Thymus (tissue), 11 donors: ENCODE results near the gene SYCE3. TPM values are rescaled to one million over a fixed set of nuclear protein-coding genes. Genes with fewer than 3 reads are reported as not detected.

ENCODE experiments used
- DNase-seq, 9 donors: peaks; one replicate each; pipeline ENCODE4 v3.0.0-alpha.2; 2013; ENCODE audit warnings: low spot score in 9 of 9, low read depth in 6 of 9, missing footprints in 1 of 9
- H3K27ac ChIP-seq, 2 donors: one replicate each; pipeline ENCODE4 v1.5.1; 2013; ENCODE audit warnings: control low read depth in 1 of 2, low read depth in 1 of 2, low read length in 1 of 2, mild to moderate bottlenecking in 1 of 2, moderate library complexity in 1 of 2
- H3K27me3 ChIP-seq, 2 donors: one replicate each; pipeline ENCODE4 v1.5.1; 2013; ENCODE audit warnings: low read length in 1 of 2; ENCODE audit not compliant: control insufficient read depth in 2 of 2, insufficient read depth in 1 of 2
- H3K36me3 ChIP-seq, 2 donors: one replicate each; pipeline ENCODE4 v1.5.1; 2013; ENCODE audit warnings: low read length in 1 of 2, mild to moderate bottlenecking in 1 of 2, moderate library complexity in 1 of 2; ENCODE audit not compliant: control insufficient read depth in 2 of 2, insufficient read depth in 2 of 2
- H3K4me1 ChIP-seq, 2 donors: one replicate each; pipeline ENCODE4 v1.5.1; 2013; ENCODE audit warnings: low read length in 2 of 2; ENCODE audit not compliant: control insufficient read depth in 2 of 2, insufficient read depth in 2 of 2
- H3K4me3 ChIP-seq, 2 donors: one replicate each; pipeline ENCODE4 v1.5.1; 2013; ENCODE audit warnings: low read length in 2 of 2, control low read depth in 1 of 2, mild to moderate bottlenecking in 1 of 2
- H3K9me3 ChIP-seq, 2 donors: one replicate each; pipeline ENCODE4 v1.5.1; 2013; ENCODE audit warnings: low read length in 1 of 2, mild to moderate bottlenecking in 1 of 2; ENCODE audit not compliant: control insufficient read depth in 2 of 2, insufficient read depth in 1 of 2
- WGBS: extraction: QIAGEN DNeasy Blood & Tissue Kit; methylation state at CpG from one replicate; pipeline ENCODE4 v1.1.7; 2013; 5-methylcytosine and 5-hydroxymethylcytosine counted together
- polyA plus RNA-seq: library from polyadenylated mRNA; stranded (reverse); fragments of 200-250 nt; gene quantifications from one replicate; pipeline ENCODE4 v1.2.3, GENCODE V29; 2013
- total RNA-seq: library from RNA; stranded (reverse); fragments of 120-200 nt; gene quantifications from one replicate; pipeline ENCODE4 v1.2.4, GENCODE V29; 2013
- donor health status: healthy.

The SYCE3 gene
- total and polyA plus RNA-seq, 2 donors, result 0.19 to 1.1 TPM

- Histone ChIP-seq H3K4me1 (peaks cover 3 to 6% of the 10 kb centered on the region in 2 donors), H3K27me3 (peaks cover 2 to 35% of the 10 kb centered on the region in 2 donors), H3K27ac (no peak overlapping the region), H3K36me3 (peaks cover 0 to 2% of the 10 kb centered on the region in 2 donors), H3K4me3 (peak overlapping the region; percentile 47 to 50), H3K9me3 (no peaks in the 10 kb centered on the region)
- 52% methylated on average over 17 of the region's 17 CpGs for WGBS
- no peak for DNase-seq
Observed at GRCh38 chr22:50563413-50564160, 868 bp upstream of the SYCE3 start.

- Histone ChIP-seq H3K27me3 (peaks cover 2 to 39% of the 10 kb centered on the region in 2 donors), H3K4me1 (peaks cover 3 to 6% of the 10 kb centered on the region in 2 donors), H3K9me3 (no peaks in the 10 kb centered on the region), H3K4me3 (no peak overlapping the region), H3K27ac (no peak overlapping the region), H3K36me3 (no peaks in the 10 kb centered on the region)
- no peak for DNase-seq
- 93% methylated on average over 31 of the region's 34 CpGs for WGBS
Observed at GRCh38 chr22:50561401-50562358, 1.0 kb downstream of the SYCE3 start.

GRCh38 chr22:50560034-50560433 is 2.7 kb downstream of the SYCE3 start:
- no peaks in the 10 kb centered on the region for H3K36me3 ChIP-seq
- peaks cover 2 to 36% of the 10 kb centered on the region in 2 donors for H3K27me3 ChIP-seq
- no peak overlapping the region for H3K27ac ChIP-seq
- no peak overlapping the region for H3K4me3 ChIP-seq
- peaks cover 3 to 6% of the 10 kb centered on the region in 2 donors for H3K4me1 ChIP-seq
- WGBS, result 91% methylated on average over 3 of the region's 3 CpGs
- DNase-seq, result no peak
- no peaks in the 10 kb centered on the region for H3K9me3 ChIP-seq

GRCh38 chr22:50556703-50557102 is 6.0 kb downstream of the SYCE3 start:
- Histone ChIP-seq H3K27ac (no peak overlapping the region), H3K9me3 (no peaks in the 10 kb centered on the region), H3K36me3 (no peaks in the 10 kb centered on the region), H3K4me1 (no peaks in the 10 kb centered on the region), H3K4me3 (no peak overlapping the region), H3K27me3 (peaks cover 2 to 23% of the 10 kb centered on the region in 2 donors)
- 90% methylated on average over 5 of the region's 5 CpGs for WGBS
- DNase-seq, result no peak

GRCh38 chr22:50553310-50553709 is 9.4 kb downstream of the SYCE3 start:
- no peak overlapping the region for H3K4me3 ChIP-seq
- H3K27ac ChIP-seq, result no peak overlapping the region
- no peak for DNase-seq
- WGBS, result 94% methylated on average over 8 of the region's 8 CpGs
- H3K36me3 ChIP-seq, result no peaks in the 10 kb centered on the region
- H3K27me3 ChIP-seq, result peaks cover 7 to 38% of the 10 kb centered on the region in 2 donors
- peaks cover 8 to 11% of the 10 kb centered on the region in 2 donors for H3K4me1 ChIP-seq
- no peaks in the 10 kb centered on the region for H3K9me3 ChIP-seq

GRCh38 chr22:50551160-50551752 is 11.5 kb downstream of the SYCE3 start:
- Histone ChIP-seq H3K4me3 (no peak overlapping the region), H3K4me1 (peaks cover 8 to 14% of the 10 kb centered on the region in 2 donors), H3K27me3 (peaks cover 11 to 57% of the 10 kb centered on the region in 2 donors), H3K9me3 (no peaks in the 10 kb centered on the region), H3K36me3 (no peaks in the 10 kb centered on the region), H3K27ac (no peak overlapping the region)
- 94% methylated on average over 11 of the region's 11 CpGs for WGBS
- DNase-seq, result no peak

- Histone ChIP-seq H3K4me1 (peaks cover 8 to 20% of the 10 kb centered on the region in 2 donors), H3K36me3 (no peaks in the 10 kb centered on the region), H3K27me3 (peaks cover 11 to 65% of the 10 kb centered on the region in 2 donors), H3K9me3 (no peaks in the 10 kb centered on the region), H3K27ac (no peak overlapping the region), H3K4me3 (no peak overlapping the region)
- no peak for DNase-seq
- WGBS, result 97% methylated on average over 8 of the region's 8 CpGs
Observed at GRCh38 chr22:50550395-50550794, 12.3 kb downstream of the SYCE3 start.

GRCh38 chr22:50548921-50549790 is 13.6 kb downstream of the SYCE3 start:
- WGBS, result 59% methylated on average over 68 of the region's 68 CpGs
- peak overlapping the region in 1 of 2 donors; percentile 74 for H3K27ac ChIP-seq
- no peaks in the 10 kb centered on the region for H3K9me3 ChIP-seq
- H3K36me3 ChIP-seq, result no peaks in the 10 kb centered on the region
- peak overlapping the region in 1 of 2 donors; percentile 55 for H3K4me3 ChIP-seq
- no peak for DNase-seq
- peaks cover 14 to 78% of the 10 kb centered on the region in 2 donors for H3K27me3 ChIP-seq
- peaks cover 8 to 33% of the 10 kb centered on the region in 2 donors for H3K4me1 ChIP-seq
